Measurements from ENCODE around the gene PRDX3. TPM values are rescaled to one million over a fixed set of nuclear protein-coding genes. Genes with fewer than 3 reads are reported as not detected.
"Not testable (repeated sequence)": the region's sequence is repeated elsewhere in the genome, so short reads cannot be mapped to it uniquely, and the experiment has no call there.

Gene PRDX3
- total RNA-seq, 2 donors from 2014 or later, result 125 to 134 TPM

DNA sequence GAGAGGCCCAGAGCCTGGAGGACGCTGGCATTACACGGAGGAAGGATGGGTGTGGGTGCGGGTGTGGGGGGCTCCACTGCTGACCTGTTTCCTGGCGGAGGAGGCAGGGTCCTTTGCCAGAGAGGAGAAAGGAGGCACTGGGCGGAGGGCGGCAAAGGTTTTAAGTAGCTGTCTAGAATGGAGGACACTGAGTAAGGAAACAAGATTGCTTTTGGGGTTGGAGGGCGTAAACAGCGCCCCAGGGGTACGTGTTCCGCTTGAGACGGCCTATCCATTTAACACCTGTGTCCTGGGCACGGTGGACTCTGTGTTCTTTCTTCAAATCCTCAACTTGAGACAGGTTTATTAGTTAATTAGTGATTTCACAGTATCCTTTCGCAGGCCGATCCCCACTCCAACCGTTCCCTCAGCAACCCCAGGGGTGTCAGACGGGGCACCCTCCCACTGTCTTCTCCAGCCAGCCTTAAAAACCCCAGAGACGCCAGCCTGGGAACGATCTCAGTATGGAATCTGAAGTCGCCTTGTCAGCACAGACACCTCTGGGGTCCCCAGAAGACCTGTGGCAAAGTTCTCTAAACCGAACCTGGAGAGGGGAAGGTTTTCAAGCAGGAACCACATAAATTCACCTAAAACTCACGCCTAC is 37.9 kb downstream of the PRDX3 start:
- no peak for DNase-seq
- H3K27ac Mint-ChIP-seq, result no peak overlapping the region
- no peak for ATAC-seq (replicated peaks in 1 of 2)
- no peaks in the 10 kb centered on the region for H3K9me3 Mint-ChIP-seq
- H3K27me3 Mint-ChIP-seq (ENCODE audit: low read depth), result no peaks in the 10 kb centered on the region
- no peak overlapping the region for H3K4me3 Mint-ChIP-seq
- H3K36me3 Mint-ChIP-seq (ENCODE audit: insufficient read depth in 2 of 2), result peaks cover 2 to 11% of the 10 kb centered on the region in 2 donors
- H3K4me1 Mint-ChIP-seq (ENCODE audit: low read depth), result peaks cover 13% of the 10 kb centered on the region

DNA sequence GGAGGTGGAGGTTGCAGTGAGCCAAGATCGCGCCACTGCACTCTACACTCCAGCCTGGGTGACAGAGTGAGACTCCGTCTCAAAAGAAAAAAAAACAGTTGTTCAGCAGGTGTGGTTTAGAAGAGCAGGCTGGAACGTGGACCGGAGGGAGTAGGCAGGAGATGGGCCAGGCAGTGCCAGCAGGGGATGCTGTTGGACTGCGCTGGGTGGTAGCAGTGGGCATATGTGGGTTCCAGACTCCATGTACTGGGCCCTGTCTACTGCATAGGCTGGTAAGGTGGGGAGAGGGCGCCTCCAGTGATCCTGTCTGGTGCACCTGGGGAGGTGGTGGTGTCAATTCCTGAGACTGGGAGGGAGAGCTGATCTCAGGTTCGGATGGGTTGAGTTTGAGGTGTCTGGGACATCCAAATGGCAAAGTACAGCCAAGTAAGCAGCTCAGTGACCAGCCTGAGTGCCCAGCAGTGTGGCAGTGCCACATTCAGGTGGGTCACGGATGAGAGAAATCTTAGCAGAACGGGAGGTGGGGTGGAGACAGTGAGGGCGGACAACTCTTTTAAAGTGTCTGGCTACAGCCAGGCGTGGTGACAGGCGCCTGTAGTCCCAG is 39.0 kb downstream of the PRDX3 start:
- ATAC-seq (replicated peaks in 1 of 2) (peak; percentile 69 to 72), DNase-seq (peak; percentile 61 to 68)
- Mint-ChIP-seq H3K27ac (peak overlapping the region; percentile 59), H3K4me1 (ENCODE audit: low read depth) (peaks cover 25% of the 10 kb centered on the region), H3K36me3 (ENCODE audit: insufficient read depth in 2 of 2) (peaks cover 6 to 16% of the 10 kb centered on the region in 2 donors), H3K27me3 (ENCODE audit: low read depth) (no peaks in the 10 kb centered on the region), H3K9me3 (no peaks in the 10 kb centered on the region), H3K4me3 (no peak overlapping the region)

DNA sequence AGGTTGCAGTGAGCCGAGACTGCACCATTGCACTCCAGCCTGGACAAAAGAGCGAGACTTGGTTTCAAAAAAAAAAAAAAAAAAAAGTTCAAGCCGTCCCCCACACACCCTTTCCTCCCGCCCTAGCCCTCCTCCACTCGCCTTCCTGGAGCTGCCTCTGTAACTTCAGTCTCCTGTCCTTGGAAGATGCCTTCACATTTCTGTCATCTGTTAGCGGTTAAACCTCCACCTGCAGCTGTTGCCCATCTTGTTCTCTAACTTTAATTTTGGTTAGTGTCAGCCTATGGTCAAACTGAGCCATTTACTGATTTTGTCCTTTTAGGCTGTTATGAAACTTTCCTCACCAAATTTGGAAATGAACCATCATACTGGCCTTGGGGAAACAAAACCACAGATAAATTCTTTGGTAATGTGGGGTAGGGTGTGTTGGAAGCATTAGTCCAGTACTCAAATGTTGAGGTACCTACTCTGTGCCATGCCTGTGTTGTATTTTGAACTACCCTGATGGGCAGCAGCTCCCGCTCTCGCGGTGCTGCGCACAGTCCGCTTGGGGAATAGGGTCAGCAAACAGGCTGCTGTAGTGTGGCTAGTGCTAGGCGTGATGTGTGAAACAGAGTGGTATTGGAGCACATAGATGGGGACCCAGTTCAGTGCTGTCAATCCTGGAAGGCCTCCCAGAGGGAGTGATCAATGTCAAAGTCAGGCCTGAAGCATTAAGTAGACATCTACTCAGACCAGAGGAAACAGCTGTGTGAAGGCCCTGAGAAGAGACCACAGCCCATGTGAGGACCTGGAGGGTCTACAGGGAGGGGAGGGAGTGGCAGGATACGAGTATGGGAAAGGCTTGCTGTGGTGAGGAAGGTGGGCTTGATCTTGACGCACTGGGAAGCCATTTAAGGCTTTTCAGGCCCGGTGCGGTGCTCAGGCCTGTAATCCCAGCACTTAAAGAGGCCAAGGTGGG is 40.0 kb downstream of the PRDX3 start:
- H3K27ac Mint-ChIP-seq, result peak overlapping the region; percentile 59
- H3K36me3 Mint-ChIP-seq (ENCODE audit: insufficient read depth in 2 of 2), result peaks cover 8 to 22% of the 10 kb centered on the region in 2 donors
- H3K4me3 Mint-ChIP-seq, result no peak overlapping the region
- DNase-seq (no peak), ATAC-seq (replicated peaks in 1 of 2) (no peak)
- H3K27me3 Mint-ChIP-seq (ENCODE audit: low read depth), result no peaks in the 10 kb centered on the region
- peaks cover 34% of the 10 kb centered on the region for H3K4me1 Mint-ChIP-seq (ENCODE audit: low read depth)
- H3K9me3 Mint-ChIP-seq, result peaks cover 0 to 1% of the 10 kb centered on the region in 2 donors

DNA sequence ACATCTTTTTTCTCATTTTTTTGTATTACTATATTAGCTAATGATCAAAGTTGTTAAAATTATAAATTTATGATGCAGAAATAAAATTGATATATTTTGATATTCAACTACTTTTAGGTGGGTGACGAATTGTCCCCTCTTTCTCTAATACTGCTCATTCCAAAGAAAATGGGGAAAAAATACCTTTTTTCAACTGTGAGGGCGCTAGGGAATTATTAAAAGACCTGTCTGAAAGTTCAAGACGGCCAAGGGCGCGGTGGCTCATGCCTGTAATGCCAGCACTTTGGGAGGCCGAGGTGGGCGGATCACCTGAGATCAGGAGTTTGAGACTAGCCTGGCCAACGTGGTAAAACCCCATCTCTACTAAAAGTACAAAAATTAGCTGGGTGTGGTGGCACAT is 40.7 kb downstream of the PRDX3 start:
- not testable (repeated sequence) for H3K27me3 Mint-ChIP-seq (ENCODE audit: low read depth); DNase-seq; H3K4me3 Mint-ChIP-seq; H3K9me3 Mint-ChIP-seq; H3K27ac Mint-ChIP-seq; ATAC-seq (replicated peaks in 1 of 2)
- Mint-ChIP-seq H3K36me3 (ENCODE audit: insufficient read depth in 2 of 2) (peaks cover 14 to 27% of the 10 kb centered on the region in 2 donors), H3K4me1 (ENCODE audit: low read depth) (peaks cover 42% of the 10 kb centered on the region)

DNA sequence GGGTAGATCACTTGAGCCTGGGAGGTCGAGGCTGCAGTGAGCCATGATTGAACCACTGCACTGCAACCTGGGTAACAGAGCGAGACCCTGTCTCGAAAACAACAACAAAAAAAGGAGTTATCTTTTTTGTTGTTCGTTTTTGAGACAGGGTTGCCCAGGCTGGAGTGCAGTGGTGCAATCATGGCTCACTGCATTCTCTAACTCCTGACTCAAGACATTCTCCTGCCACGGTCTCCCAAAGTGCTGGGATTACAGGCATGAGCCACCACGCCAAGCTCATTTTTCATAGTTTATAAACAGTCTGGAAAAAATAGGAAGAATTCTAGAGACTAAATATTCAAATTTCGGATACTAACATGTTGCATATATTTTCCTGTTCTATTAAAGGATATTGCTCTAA is 42.5 kb downstream of the PRDX3 start:
- ATAC-seq (replicated peaks in 1 of 2) (no peak), DNase-seq (no peak)
- peaks cover 18 to 36% of the 10 kb centered on the region in 2 donors for H3K36me3 Mint-ChIP-seq (ENCODE audit: insufficient read depth in 2 of 2)
- no peaks in the 10 kb centered on the region for H3K27me3 Mint-ChIP-seq (ENCODE audit: low read depth)
- peak overlapping the region; percentile 22 to 25 for H3K4me3 Mint-ChIP-seq
- peaks cover 0 to 1% of the 10 kb centered on the region in 2 donors for H3K9me3 Mint-ChIP-seq
- peaks cover 60% of the 10 kb centered on the region for H3K4me1 Mint-ChIP-seq (ENCODE audit: low read depth)
- peak overlapping the region; percentile 67 for H3K27ac Mint-ChIP-seq

DNA sequence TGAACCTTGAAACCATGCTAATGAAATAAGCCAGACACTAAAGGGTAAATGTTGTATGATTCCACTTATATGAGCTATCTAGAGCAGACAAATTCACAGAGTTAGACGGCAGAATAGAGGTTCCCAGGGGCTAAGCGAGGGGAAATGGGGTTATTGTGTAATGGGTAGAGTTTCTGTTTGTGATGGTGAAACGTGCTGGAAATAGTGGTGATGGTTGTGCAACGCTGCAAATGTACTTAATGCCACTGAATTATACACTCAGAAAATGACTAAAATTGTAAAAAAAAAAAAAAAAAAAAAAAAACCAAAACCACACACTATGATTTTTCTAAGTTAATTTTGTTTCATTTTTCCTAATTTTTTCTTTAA is 43.1 kb downstream of the PRDX3 start:
- Mint-ChIP-seq H3K27me3 (ENCODE audit: low read depth) (no peaks in the 10 kb centered on the region), H3K4me3 (peak overlapping the region; percentile 5 to 67), H3K27ac (peak overlapping the region; percentile 69), H3K4me1 (ENCODE audit: low read depth) (peaks cover 66% of the 10 kb centered on the region), H3K9me3 (peaks cover 1 to 2% of the 10 kb centered on the region in 2 donors), H3K36me3 (ENCODE audit: insufficient read depth in 2 of 2) (peaks cover 23 to 40% of the 10 kb centered on the region in 2 donors)
- peak; percentile 30 to 42 for DNase-seq
- ATAC-seq (replicated peaks in 1 of 2), result peak; percentile 7 to 10

DNA sequence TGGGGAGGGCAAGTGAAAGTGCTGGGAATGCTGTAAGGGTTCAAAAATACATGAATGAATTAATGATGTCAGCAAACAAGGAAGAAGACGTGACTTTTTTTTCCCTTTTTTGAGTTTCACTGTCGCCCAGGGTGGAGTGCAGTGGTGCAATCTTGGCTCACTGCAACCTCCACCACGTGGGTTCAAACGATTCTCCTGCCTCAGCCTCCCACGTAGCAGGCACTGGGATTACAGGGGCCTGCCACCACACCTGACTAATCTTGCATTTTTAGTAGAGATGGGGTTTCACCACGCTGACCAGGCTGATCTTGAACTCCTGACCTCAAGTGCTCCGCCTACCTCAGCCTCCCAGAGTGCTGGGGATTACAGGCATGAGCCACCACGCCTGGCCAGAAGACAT is 44.7 kb downstream of the PRDX3 start:
- ATAC-seq (replicated peaks in 1 of 2), result peak; percentile 46
- Mint-ChIP-seq H3K27me3 (ENCODE audit: low read depth) (no peaks in the 10 kb centered on the region), H3K9me3 (peaks cover 1 to 2% of the 10 kb centered on the region in 2 donors), H3K4me1 (ENCODE audit: low read depth) (peaks cover 75% of the 10 kb centered on the region), H3K4me3 (peak overlapping the region; percentile 86 to 94), H3K27ac (peak overlapping the region; percentile 82), H3K36me3 (ENCODE audit: insufficient read depth in 2 of 2) (peaks cover 32 to 54% of the 10 kb centered on the region in 2 donors)
- peak; percentile 72 to 74 for DNase-seq

DNA sequence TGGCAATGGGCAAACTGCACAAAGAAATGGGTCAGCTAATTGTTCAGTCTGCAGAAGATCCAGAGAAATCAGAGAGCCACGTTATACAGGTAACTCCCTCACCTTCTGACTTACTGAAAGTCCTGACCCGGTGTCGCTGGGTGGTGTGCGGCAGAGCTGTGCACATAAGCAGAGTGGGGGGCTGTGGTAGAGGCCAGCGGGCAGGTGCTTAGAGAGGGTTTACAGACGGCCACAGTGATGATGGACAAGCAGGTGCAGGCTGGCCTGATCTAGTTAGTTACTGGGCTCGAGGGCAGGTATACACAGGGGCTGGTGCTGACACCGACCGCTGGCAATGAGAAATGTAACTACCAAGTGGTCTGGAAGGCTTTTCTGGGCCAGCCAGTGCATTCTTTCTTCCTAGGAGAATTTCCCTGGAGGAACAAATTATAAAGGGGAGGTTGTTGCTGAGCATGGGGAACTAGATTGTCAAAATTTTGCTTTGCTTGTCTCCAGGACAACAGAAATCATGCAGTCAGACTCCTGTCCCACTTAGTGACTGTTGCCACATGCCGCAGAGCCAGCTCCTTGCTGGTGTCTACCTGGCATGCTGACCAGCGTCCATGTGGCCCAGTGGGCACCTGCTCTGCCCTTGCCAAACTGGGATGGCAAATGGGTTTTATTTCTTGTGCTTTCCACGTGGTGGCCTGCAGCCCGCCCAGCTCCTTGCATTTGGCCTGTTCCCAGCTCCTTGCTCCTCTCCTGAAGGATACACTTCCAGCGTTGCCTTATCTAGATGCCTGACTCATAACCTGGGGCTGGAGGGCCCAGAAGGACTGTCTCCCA is 45.9 kb downstream of the PRDX3 start:
- peaks cover 70% of the 10 kb centered on the region for H3K4me1 Mint-ChIP-seq (ENCODE audit: low read depth)
- ATAC-seq (replicated peaks in 1 of 2), result no peak
- H3K36me3 Mint-ChIP-seq (ENCODE audit: insufficient read depth in 2 of 2), result peaks cover 30 to 54% of the 10 kb centered on the region in 2 donors
- peaks cover 1 to 2% of the 10 kb centered on the region in 2 donors for H3K9me3 Mint-ChIP-seq
- peak overlapping the region; percentile 86 to 94 for H3K4me3 Mint-ChIP-seq
- H3K27ac Mint-ChIP-seq, result peak overlapping the region; percentile 99
- no peak for DNase-seq
- H3K27me3 Mint-ChIP-seq (ENCODE audit: low read depth), result no peaks in the 10 kb centered on the region

DNA sequence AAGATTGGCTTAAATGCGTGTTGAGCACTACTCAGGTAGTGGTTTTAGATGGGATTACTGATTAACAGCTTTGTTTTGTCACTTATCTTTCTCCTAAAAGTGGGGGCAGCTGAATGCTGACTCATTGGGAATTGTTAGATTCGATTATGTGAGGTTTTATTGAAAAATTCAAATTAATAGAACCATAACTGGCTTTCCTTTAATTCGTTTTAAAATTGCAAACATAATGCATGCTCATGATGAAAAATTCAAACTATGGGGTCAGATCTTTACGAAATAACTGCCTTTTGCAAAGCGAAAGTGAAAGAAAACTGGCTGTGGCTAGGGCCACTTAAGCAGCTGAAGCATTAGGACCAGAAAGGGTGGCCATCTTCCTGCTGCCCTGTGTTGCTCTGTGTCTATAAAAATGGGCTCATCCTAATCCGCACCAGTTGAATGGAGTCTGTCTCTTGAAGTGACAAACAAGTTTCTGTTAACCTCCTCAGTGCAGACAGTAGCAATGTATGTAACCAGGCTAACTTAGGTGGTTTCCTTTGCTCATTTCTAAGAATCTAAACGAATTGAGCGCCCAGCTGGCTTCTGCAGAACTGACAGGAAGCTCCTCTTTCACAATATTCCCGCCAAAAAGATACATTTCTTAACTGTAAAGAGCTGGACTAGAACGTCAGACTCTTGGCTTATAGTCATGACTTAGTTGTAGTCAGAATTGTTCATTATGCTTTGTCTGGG is 46.9 kb downstream of the PRDX3 start:
- DNase-seq (peak; percentile 63 to 65), ATAC-seq (replicated peaks in 1 of 2) (peak; percentile 83 to 87)
- peak overlapping the region; percentile 86 to 94 for H3K4me3 Mint-ChIP-seq
- H3K9me3 Mint-ChIP-seq, result peaks cover 1 to 2% of the 10 kb centered on the region in 2 donors
- H3K27ac Mint-ChIP-seq, result peak overlapping the region; percentile 99
- no peaks in the 10 kb centered on the region for H3K27me3 Mint-ChIP-seq (ENCODE audit: low read depth)
- H3K4me1 Mint-ChIP-seq (ENCODE audit: low read depth), result peaks cover 70% of the 10 kb centered on the region
- peaks cover 30 to 56% of the 10 kb centered on the region in 2 donors for H3K36me3 Mint-ChIP-seq (ENCODE audit: insufficient read depth in 2 of 2)

DNA sequence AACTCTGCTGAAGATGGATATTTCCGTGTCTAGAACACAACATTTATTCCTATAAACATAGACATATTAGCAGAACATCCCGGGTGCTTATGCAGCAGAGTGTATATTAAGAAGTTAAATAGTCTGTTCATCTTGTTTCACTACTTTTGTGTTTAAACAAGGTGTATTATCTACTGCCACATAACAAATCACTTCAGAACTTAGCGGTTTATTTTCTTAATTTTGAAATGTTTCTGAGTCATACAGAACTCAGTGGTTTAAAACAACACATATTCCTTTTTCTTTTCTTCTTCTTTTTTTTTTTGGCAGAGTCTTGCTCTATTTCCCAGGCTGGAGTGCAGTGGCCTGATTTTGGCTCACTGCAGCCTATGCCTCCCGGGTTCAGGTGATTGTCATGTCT is 48.9 kb downstream of the PRDX3 start:
- peak overlapping the region; percentile 99 for H3K27ac Mint-ChIP-seq
- peaks cover 1 to 2% of the 10 kb centered on the region in 2 donors for H3K9me3 Mint-ChIP-seq
- H3K4me3 Mint-ChIP-seq, result peak overlapping the region in 1 of 2 donors; percentile 49

DNA sequence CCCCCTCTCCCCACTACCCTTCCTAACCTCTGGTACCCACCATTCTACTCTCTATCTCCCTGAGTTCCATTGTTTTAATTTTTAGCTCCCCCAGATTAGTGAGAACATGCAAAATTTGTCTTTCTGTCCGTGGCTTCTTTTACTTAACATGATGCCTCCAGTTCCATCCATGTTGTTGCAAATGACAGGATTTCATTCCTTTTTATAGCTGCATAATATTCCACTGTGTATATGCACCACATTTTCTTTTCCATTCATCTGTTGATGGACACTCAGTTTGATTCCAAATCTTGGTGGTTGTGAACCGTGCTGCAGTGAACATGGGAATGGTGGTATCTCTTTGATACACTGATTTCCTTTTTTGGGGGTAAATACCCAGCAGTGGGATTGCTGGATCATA is 52.7 kb downstream of the PRDX3 start:
- H3K27ac Mint-ChIP-seq, result peak overlapping the region; percentile 27
- no peak overlapping the region for H3K4me3 Mint-ChIP-seq
- peaks cover 0 to 2% of the 10 kb centered on the region in 2 donors for H3K9me3 Mint-ChIP-seq
- ATAC-seq (replicated peaks in 1 of 2) (no peak), DNase-seq (no peak)
- H3K27me3 Mint-ChIP-seq (ENCODE audit: low read depth), result no peaks in the 10 kb centered on the region
- H3K4me1 Mint-ChIP-seq (ENCODE audit: low read depth), result peaks cover 28% of the 10 kb centered on the region
- H3K36me3 Mint-ChIP-seq (ENCODE audit: insufficient read depth in 2 of 2), result peaks cover 19 to 44% of the 10 kb centered on the region in 2 donors

More for the DNA sequence above, 48.9 kb downstream of the PRDX3 start:
- ATAC-seq (replicated peaks in 1 of 2) (no peak), DNase-seq (no peak)
- Mint-ChIP-seq H3K27me3 (ENCODE audit: low read depth) (no peaks in the 10 kb centered on the region), H3K4me1 (ENCODE audit: low read depth) (peaks cover 60% of the 10 kb centered on the region), H3K36me3 (ENCODE audit: insufficient read depth in 2 of 2) (peaks cover 31 to 59% of the 10 kb centered on the region in 2 donors)

DNA sequence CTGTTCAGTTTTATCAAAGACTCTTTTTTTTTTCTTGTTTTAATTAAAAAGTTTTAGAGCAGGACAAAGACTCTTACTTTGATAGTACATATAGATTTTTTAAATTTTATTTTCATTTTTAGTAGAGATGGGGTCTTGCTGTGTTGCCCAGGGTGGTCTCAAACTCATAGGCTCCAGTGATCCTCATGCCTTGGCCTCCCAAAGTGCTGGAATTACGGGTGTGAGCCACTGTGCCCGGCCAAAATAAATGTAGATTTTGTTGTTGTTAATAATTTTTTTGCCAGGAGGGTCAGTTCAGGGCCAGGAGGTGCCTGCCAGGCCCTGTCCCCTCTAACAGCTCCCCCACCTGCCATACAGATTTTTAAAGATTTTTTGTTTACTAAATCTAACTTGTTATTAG is 57.7 kb downstream of the PRDX3 start:
- no peak overlapping the region for H3K27ac Mint-ChIP-seq
- no peak for ATAC-seq (replicated peaks in 1 of 2)
- no peak overlapping the region for H3K4me3 Mint-ChIP-seq
- H3K27me3 Mint-ChIP-seq (ENCODE audit: low read depth), result no peaks in the 10 kb centered on the region
- peaks cover 5 to 21% of the 10 kb centered on the region in 2 donors for H3K36me3 Mint-ChIP-seq (ENCODE audit: insufficient read depth in 2 of 2)
- DNase-seq, result no peak
- H3K9me3 Mint-ChIP-seq, result no peaks in the 10 kb centered on the region
- H3K4me1 Mint-ChIP-seq (ENCODE audit: low read depth), result peaks cover 14% of the 10 kb centered on the region

Data from activated T-cell treated with anti-CD3 and anti-CD28 coated beads, Interleukin-2, amount 50 U/mL, for 72 hours (primary cell).